ENCODE data around the gene ROBO1. TPM values are rescaled to one million over a fixed set of nuclear protein-coding genes. Genes with fewer than 3 reads are reported as not detected.

ROBO1 gene
- total RNA-seq, 1 experiment from 2014 or later = 35.5 TPM

- Histone ChIP-seq H3K9ac (ENCODE audit: low read length) (no peak overlapping the region), H3K36me3 (ENCODE audit: low read depth, low read length) (no peaks in the 10 kb centered on the region), H4K20me1 (ENCODE audit: low read length) (no peaks in the 10 kb centered on the region), H3K4me2 (ENCODE audit: low read length) (no peak overlapping the region), H3F3A (ENCODE audit: low read length, unreplicated experiment) (no peaks in the 10 kb centered on the region), H3K27ac (ENCODE audit: low read length) (no peak overlapping the region), H3K4me1 (ENCODE audit: insufficient read depth, low read length) (no peaks in the 10 kb centered on the region), H2AFZ (ENCODE audit: low read length) (no peak overlapping the region), H3K27me3 (ENCODE audit: low read length) (no peaks in the 10 kb centered on the region), H3K79me2 (ENCODE audit: low read length) (no peaks in the 10 kb centered on the region), H3K4me3 (ENCODE audit: low read length) (no peak overlapping the region), H3K9me3 (ENCODE audit: low read length) (no peaks in the 10 kb centered on the region), H3K9me2 (replicated peaks; ENCODE audit: low read length) (no peaks in the 10 kb centered on the region)
- POLR2A ChIA-PET (ENCODE audit: unreplicated experiment) = no interaction called here
- no TSS peak for BruUV-seq (replicated peaks)
- no peak for ATAC-seq
- CTCF ChIA-PET = no interaction called here
- no peak for DNase-seq
- TF ChIP-seq EZH2phosphoT487 (IDR thresholded peaks at IDR 0.05; ENCODE audit: borderline replicate concordance, low read length) (no peak), EZH2 (IDR thresholded peaks at IDR 0.05; ENCODE audit: low read length, unreplicated experiment) (no peak), CTCF (conservative IDR thresholded peaks at IDR 0.05; ENCODE audit: low read depth, low read length) (no peak)
- intact Hi-C loops (cut with micrococcal nuclease) = no loop called here
These were observed 904.2 kb downstream of the ROBO1 start for GRCh38 chr3:78863306-78864203.

DNA sequence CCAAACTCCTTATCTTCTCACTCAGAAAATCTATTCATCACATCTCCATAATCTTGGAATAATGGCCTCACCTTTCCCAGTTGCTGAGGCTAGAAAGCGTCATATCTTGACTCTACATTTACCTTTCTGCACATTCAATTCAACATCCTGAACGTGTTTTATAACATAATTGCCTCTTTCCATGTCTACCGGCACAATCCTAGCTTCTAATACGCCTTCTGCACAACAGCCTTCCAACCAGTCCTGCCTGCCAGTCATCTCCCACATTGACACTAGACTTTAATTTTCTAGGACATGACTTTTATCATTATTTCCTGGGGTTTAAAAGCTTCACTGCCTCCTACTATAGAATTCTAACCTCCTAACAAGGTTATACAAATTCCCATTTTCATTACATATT, 906.6 kb downstream of the ROBO1 start:
- POLR2A ChIA-PET (ENCODE audit: unreplicated experiment) = no interaction called here
- Histone ChIP-seq H3K4me1 (ENCODE audit: insufficient read depth, low read length) (no peaks in the 10 kb centered on the region), H3K4me2 (ENCODE audit: low read length) (no peak overlapping the region), H4K20me1 (ENCODE audit: low read length) (no peaks in the 10 kb centered on the region), H3K4me3 (ENCODE audit: low read length) (no peak overlapping the region), H3K27me3 (ENCODE audit: low read length) (no peaks in the 10 kb centered on the region), H3K36me3 (ENCODE audit: low read depth, low read length) (no peaks in the 10 kb centered on the region), H3F3A (ENCODE audit: low read length, unreplicated experiment) (no peaks in the 10 kb centered on the region), H2AFZ (ENCODE audit: low read length) (no peak overlapping the region), H3K9me3 (ENCODE audit: low read length) (no peaks in the 10 kb centered on the region), H3K27ac (ENCODE audit: low read length) (no peak overlapping the region), H3K79me2 (ENCODE audit: low read length) (no peaks in the 10 kb centered on the region), H3K9me2 (replicated peaks; ENCODE audit: low read length) (no peaks in the 10 kb centered on the region), H3K9ac (ENCODE audit: low read length) (no peak overlapping the region)
- intact Hi-C loops (cut with micrococcal nuclease) = no loop called here
- ATAC-seq = no peak
- TF ChIP-seq EZH2phosphoT487 (IDR thresholded peaks at IDR 0.05; ENCODE audit: borderline replicate concordance, low read length) (no peak), CTCF (conservative IDR thresholded peaks at IDR 0.05; ENCODE audit: low read depth, low read length) (no peak), EZH2 (IDR thresholded peaks at IDR 0.05; ENCODE audit: low read length, unreplicated experiment) (no peak)
- BruUV-seq (replicated peaks) = no TSS peak
- CTCF ChIA-PET = no interaction called here
- no peak for DNase-seq

GRCh38 chr3:78860567-78860966, 907.2 kb downstream of the ROBO1 start:
- no peaks in the 10 kb centered on the region for H3F3A ChIP-seq (ENCODE audit: low read length, unreplicated experiment)
- H3K9me3 ChIP-seq (ENCODE audit: low read length) = no peaks in the 10 kb centered on the region
- H3K4me1 ChIP-seq (ENCODE audit: insufficient read depth, low read length) = no peaks in the 10 kb centered on the region
- no peaks in the 10 kb centered on the region for H4K20me1 ChIP-seq (ENCODE audit: low read length)
- H3K4me2 ChIP-seq (ENCODE audit: low read length) = no peak overlapping the region
- H3K9ac ChIP-seq (ENCODE audit: low read length) = no peak overlapping the region
- no peak for ATAC-seq
- H3K36me3 ChIP-seq (ENCODE audit: low read depth, low read length) = no peaks in the 10 kb centered on the region
- no peak overlapping the region for H3K27ac ChIP-seq (ENCODE audit: low read length)
- H2AFZ ChIP-seq (ENCODE audit: low read length) = no peak overlapping the region
- POLR2A ChIA-PET (ENCODE audit: unreplicated experiment) = no interaction called here
- CTCF ChIA-PET = no interaction called here
- no peaks in the 10 kb centered on the region for H3K79me2 ChIP-seq (ENCODE audit: low read length)
- H3K4me3 ChIP-seq (ENCODE audit: low read length) = no peak overlapping the region
- H3K9me2 ChIP-seq (replicated peaks; ENCODE audit: low read length) = no peaks in the 10 kb centered on the region
- TF ChIP-seq EZH2 (IDR thresholded peaks at IDR 0.05; ENCODE audit: low read length, unreplicated experiment) (no peak), CTCF (conservative IDR thresholded peaks at IDR 0.05; ENCODE audit: low read depth, low read length) (no peak), EZH2phosphoT487 (IDR thresholded peaks at IDR 0.05; ENCODE audit: borderline replicate concordance, low read length) (no peak)
- intact Hi-C loops (cut with micrococcal nuclease) = no loop called here
- DNase-seq = no peak
- BruUV-seq (replicated peaks) = no TSS peak
- no peaks in the 10 kb centered on the region for H3K27me3 ChIP-seq (ENCODE audit: low read length)

Measured in PC-3 (cell line).